K562 (cell line): Measurements from ENCODE around the gene CLPSL2.

Source experiments
- CBX5 ChIP-seq: IDR thresholded peaks from 2 replicates; pipeline ENCODE4 v1.6.1; 2014; ENCODE audit warnings: low read depth, borderline replicate concordance
- CHCHD3 ChIP-seq: fragments of 250-450 bp; sonication (Bioruptor Pico); IDR thresholded peaks from 2 replicates; pipeline ENCODE4 v2.1.2; 2022; ENCODE audit warnings: mild to moderate bottlenecking
- CUX1 ChIP-seq: fragments of 200-800 bp; sonication (Bioruptor generic); IDR thresholded peaks from 2 replicates; pipeline ENCODE4 v1.6.1; 2016; ENCODE audit warnings: missing genetic modification characterization, missing compliant biosample characterization
- HMGXB4 ChIP-seq: sonication (generic); formaldehyde crosslinking; IDR thresholded peaks from 2 replicates; pipeline ENCODE4 v1.8.1; 2023; ENCODE audit warnings: mild to moderate bottlenecking, missing genetic modification reagents
- POLR2A ChIP-seq: fragments of 450-650 bp; conservative IDR thresholded peaks from 2 replicates; pipeline ENCODE4 v1.6.1; 2016
- POLR3A ChIP-seq: IDR thresholded peaks from 2 replicates; pipeline ENCODE4 v1.6.1; 2011; ENCODE audit warnings: borderline replicate concordance, mild to moderate bottlenecking, moderate library complexity; ENCODE audit not compliant: insufficient read length, insufficient read depth; ENCODE audit errors: extremely low read depth
- ZKSCAN3 ChIP-seq: fragments of 250-450 bp; sonication (Bioruptor Pico); IDR thresholded peaks from 2 replicates; pipeline ENCODE4 v1.4.0; 2020

- TF ChIP-seq POLR2A (no peak), POLR3A (no peak), HMGXB4 (no peak), CHCHD3 (CRISPR knock-in tag) (no peak), CBX5 (no peak), CUX1 (CRISPR knock-in tag) (no peak), ZKSCAN3 (no peak)
Observed at GRCh38 chr6:35752330-35752729, 24.1 kb upstream of the CLPSL2 start.
